Measurements from ENCODE around the gene CCL3.
A peak's percentile ranks its signal among the peaks of the same experiment; 100 is the strongest.
"Not testable (repeated sequence)": the region's sequence is repeated elsewhere in the genome, so short reads cannot be mapped to it uniquely, and the experiment has no call there.

The CCL3 gene

GRCh38 chr17:36085765-36086164, 4.2 kb downstream of the CCL3 start:
- peak; percentile 60 for DNase-seq

DNA sequence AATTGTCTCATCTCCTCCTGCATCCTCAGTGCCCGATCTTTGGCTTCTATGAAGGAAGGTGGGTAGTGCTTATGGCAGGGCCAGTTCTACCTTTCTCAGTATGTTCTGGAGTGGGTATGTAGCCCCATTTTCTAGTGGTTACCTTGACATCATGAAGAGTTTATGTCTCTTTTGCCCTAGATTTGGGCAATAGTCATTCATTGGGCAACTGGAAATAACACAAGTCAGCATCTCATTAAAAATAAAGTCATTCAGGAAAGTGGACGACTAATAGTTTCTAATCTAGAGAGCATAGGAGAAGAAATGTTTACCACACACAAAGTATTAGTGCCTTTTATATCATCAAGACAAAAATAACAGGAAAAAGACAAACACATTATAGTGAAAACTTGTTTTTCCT, 6.3 kb downstream of the CCL3 start:
- not testable (repeated sequence) for DNase-seq

- peak; percentile 75 for DNase-seq
Observed at GRCh38 chr17:36082482-36083120, 7.3 kb downstream of the CCL3 start.

DNA sequence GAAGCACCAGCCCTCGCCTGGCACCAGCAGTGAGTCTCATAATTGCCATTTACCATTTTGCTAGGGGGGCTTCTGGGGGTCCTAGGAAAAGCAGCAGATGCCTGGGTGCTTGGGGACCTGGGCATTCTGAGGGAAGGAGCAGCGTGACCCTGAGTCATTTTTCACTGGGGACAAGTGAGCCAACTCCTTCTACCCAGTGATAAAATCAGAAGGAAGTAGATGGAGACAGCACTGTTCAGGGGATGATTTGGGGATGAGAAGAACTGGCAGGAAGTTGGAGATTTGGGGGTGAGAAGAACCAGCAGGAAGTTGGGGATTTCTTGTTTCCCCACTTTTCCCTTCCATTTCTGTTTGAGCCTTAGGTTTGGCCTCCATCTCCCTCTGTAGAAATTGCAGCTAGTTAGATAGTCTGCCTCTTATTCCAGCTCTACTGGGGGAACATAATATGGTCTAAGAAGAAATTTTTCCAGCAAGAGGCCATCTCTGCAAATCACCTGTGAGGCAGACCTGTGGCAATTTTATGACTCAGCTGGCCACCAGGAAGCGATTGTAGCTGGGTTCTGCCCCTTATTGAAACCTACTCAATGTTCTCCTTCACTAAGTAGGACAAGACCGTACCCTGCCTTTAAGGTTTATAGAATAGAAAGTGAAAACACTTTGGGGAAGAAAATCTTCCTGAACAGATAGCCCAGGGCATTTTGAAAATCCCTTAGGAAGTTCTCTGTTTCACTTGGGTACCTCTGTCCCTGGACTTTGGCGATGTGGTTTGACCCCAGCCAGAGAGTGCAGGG, 8.1 kb downstream of the CCL3 start:
- not testable (repeated sequence) for DNase-seq

DNA sequence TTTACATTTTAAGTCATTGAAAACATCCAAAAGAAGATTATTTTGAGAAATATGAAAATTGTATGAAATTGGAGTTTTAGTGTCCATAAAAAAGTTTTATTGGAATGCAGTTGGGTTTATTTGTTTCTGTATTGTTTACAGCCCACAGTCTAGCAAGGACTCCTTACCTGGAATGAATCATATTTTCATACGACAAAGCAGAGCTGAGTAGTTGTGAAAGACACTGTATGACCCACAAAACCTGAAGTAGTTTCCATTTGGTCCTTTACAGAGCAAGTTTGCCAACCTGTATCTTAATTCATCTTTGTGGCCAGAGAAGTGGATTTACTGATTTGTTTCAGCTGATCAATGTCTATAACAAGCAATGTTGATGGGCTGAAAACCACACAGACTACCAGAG, 15.6 kb downstream of the CCL3 start:
- no peak for DNase-seq

GRCh38 chr17:36072431-36073121, 17.4 kb downstream of the CCL3 start:
- peak; percentile 93 for DNase-seq

- DNase-seq, result peak; percentile 48
Observed at GRCh38 chr17:36071751-36072150, 18.2 kb downstream of the CCL3 start.

DNA sequence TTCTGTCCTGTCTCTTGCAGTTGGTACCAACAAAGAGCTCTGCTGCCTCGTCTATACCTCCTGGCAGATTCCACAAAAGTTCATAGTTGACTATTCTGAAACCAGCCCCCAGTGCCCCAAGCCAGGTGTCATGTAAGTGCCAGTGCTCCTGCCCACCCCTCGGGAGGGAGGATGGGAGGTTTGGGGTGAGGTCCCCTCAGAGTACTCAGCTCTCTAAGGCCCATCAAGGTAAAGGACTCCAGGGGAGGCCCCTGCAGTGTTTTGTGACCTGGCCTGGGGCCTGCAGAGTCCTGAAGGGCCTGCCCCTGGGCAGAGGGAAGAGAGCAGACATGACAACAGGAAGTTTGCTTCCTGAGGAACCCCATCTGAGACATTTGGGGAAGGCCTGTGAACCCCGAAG, 19.5 kb downstream of the CCL3 start:
- DNase-seq, result no peak

DNA sequence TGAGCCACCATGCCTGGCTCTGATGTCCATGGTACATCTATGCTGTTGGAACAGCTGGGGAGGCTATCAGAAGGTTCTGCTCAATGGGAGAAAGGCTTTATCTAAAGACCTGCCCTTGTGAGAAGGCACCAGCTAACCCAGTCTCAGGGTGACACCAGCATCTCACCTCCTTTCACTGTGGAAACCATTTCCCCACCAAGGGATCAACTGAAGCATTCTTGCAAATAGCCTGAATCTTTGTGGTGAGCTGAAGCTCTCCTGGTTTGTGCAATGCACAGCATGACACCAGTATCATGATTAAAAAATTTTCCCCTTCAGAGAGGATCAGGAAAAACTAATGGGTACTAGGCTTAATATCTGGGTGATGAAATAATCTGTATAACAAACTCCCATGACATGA, 20.8 kb downstream of the CCL3 start:
- no peak for DNase-seq

DNA sequence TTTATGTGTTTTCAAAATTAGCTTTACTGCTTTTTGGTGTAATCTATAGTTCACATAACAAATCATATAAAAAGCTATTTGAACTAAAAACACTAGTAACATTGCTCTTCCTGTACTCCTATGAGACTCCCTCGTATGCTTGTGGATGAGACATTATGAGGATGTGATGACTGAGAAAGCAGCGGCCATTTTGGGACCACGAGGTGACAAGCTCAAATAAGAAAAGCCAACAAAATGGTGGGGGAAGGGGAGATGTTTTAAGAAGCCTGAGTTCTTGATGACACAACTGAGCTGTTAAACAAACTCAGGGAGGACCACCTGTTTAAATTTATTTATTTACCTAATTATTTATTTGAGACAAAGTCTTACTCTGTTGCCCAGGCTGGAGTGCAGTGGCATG, 21.4 kb downstream of the CCL3 start:
- DNase-seq, result peak; percentile 28

- DNase-seq, result peak; percentile 72
Observed at GRCh38 chr17:36066365-36066985, 23.5 kb downstream of the CCL3 start.

GRCh38 chr17:36063786-36064541, 26.0 kb downstream of the CCL3 start, which contains the start of gene CCL18:
CCL18 (plus strand) TSS chr17:36064272; CDS start chr17:36064343, 71 bp downstream.
- DNase-seq, result no peak

- DNase-seq, result no peak
Observed at GRCh38 chr17:36060816-36061215, 29.1 kb downstream of the CCL3 start.

GRCh38 chr17:36059406-36059805, 30.5 kb downstream of the CCL3 start:
- no peak for DNase-seq

GRCh38 chr17:36057911-36058310, 32.0 kb downstream of the CCL3 start:
- DNase-seq, result no peak

DNA sequence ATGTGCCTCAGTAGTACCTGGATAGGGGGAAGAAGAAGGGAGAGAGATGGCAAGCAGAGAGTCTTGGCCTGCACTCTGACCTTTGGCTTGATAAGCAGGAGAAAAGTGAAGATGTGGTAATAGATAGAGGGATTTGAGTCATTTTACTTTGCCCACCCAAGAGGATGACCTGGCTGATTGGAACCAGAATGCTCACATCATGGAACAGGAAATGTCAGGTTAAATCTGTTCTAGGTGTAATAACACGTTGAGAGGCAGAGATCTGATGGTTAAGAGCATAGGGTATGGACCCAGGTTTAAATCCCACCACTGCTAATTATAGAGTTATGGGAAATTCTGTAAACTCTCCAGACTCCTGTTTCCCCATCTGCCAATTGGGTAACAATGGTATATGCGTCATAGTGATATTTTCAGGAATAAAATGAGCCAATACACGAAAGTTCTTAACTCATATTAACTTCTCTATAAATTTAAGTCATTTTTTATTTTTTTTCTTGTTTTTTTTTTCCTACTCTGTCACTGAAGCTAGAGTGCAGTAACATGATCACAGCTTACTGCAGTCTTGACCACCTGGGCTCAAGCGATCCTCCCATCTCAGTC, 33.9 kb downstream of the CCL3 start:
- no peak for DNase-seq

DNA sequence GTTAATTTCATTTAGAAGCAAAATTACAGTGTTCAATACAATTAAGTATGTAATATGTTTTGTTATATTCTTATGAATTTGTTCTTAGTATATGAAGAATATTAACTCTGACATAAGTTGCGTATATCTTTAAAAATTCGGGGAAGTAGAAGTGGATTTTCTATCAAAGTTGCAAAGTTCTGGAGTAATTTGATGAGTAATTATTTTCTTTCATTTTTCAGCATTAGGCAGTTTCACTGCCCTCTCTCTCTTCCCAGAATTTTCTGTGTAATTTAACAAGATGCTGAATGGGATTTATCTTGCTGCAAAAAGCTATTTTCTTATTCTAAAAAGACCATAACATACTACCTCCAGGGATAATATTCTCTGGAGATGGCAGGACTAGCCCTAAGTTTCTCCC, 34.8 kb downstream of the CCL3 start:
- DNase-seq, result no peak

DNA sequence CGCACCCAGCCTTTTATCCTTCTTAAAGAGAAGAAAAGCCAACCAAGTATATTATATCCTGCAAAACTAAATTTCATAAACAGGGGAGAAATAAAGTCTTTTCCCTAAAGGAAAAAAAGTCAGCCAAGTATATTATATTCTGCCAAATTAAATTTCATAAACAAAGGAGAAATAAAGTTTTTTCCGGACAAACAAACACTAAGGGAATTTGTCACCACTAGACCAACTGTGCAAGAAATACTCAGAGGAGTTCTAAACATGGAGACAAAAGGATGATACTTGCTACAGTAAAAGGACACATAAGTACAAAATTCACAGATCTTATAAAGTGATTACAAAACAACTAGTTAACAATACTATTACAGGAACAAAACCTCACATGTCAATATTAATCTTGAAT, 40.3 kb downstream of the CCL3 start:
- DNase-seq, result no peak

DNA sequence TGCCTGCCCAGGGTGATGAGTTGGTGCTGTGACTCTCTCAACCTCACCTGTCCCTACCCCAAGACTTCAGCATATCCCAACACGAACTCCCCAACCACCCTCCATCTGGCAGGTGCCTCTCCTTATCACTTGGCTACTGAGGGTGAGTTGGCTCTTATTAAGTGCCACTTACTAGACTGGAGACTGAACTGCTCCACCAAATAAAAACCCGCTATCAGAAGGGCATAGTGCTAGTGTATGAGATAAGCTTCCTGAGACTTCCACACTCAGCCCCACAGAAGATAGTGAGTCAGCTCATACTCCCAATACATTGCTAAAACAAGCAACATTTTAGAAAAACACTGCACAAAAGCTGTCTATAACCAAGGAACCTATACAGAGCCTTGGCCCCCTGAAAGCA, 41.9 kb downstream of the CCL3 start:
- peak; percentile 94 for DNase-seq

All from hematopoietic multipotent progenitor cell treated with erythropoietin and hydrocortisone succinate and interleukin-3 and kit ligand, for 6 days (in vitro differentiated cells).